GM21515 (cell line): Measurements from ENCODE around the gene CFAP74.

Experiments
- ATAC-seq: cut with Tn5 transposase; IDR thresholded peaks from one replicate; pipeline ENCODE4 v1.9.1; 2021; ENCODE audit not compliant: unreplicated experiment

The CFAP74 gene

GRCh38 chr1:2042830-2043773, 39.5 kb upstream of the CFAP74 start:
- no peak for ATAC-seq

DNA sequence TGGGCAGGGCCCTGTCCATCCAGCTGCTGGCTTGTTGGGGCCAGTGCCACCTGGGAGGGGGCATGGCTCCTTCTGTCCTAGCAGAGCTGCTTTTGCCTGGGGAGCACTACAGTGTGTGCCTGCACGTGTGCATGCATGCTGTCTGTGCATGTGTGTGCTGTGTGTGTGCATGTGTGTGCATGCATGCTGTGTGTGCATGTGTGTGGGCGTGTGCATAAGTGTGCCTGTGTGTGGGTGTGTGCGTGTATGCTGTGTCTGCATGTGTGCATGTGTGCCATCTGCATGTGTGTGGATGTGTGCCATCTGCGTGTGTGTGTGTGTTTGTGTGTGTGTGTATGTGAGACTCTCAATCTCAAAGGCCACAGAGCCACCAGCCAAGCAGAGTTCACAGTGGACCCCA, 38.3 kb upstream of the CFAP74 start:
- ATAC-seq: no peak

DNA sequence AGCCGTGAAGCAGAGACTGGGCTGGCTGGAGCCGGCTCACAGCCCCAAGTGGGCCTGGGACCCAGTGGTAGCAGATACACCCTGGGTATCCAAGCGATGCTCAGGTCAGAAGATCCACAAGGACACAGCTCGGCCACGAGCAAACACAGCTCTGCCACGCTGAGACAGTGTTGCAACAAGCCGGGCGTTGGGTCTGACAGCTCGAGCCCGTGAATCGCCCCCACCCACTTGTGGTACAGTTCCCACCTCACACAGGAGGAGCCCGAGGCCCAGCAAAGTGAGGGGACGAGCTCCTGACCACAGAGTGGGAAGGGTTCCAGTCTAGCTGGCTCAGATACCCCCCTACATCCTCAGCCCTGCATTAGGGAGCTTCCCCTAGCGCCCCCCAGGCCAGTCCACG, 37.7 kb upstream of the CFAP74 start:
- ATAC-seq: no peak

DNA sequence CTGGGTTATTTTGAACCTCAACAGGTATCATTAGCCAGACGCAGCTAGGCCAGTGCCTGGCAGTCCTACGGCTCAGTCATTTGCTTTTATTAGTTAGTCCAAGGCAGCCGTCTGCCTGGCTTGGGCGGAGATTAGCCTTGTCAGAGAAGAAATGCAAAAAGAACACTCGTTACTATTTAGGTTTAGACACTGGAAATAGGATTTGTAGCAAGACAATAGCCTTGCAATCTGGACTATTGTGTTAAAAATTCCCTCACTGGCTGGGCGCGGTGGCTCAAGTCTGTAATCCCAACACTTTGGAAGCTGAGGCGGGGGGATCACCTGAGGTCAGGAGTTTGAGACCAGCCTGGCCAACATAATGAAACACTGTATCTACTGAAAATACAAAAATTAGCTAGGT, 35.7 kb upstream of the CFAP74 start:
- no peak for ATAC-seq

GRCh38 chr1:2038229-2038628, 34.6 kb upstream of the CFAP74 start:
- ATAC-seq: no peak

GRCh38 chr1:2037314-2037979, 33.9 kb upstream of the CFAP74 start:
- ATAC-seq: no peak

- ATAC-seq: no peak
These were observed 32.7 kb upstream of the CFAP74 start for GRCh38 chr1:2036287-2036686.

- ATAC-seq: no peak
These were observed 29.6 kb upstream of the CFAP74 start for GRCh38 chr1:2033165-2033564.

DNA sequence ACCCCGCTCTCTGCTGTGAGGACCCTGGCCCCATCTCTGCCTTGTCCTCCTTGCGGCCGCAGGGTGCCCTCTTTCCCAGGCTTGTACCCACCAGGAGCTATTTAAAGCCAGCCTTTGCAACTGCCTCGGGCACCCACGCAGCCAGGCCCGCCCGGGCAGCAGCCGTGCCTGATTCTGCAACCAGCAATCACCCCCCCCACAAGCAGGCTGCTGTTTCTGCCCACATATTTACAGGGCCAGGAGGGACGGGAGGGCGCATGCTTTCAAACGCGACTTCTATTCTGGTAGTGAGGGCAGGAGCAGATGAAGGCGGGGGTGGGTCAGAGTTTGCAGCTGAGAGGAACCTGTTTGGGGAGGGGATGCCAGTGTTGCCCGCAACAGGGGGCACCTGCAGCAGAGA, 29.2 kb upstream of the CFAP74 start:
- ATAC-seq: no peak

- ATAC-seq: no peak
These were observed 28.3 kb upstream of the CFAP74 start for GRCh38 chr1:2031546-2032540.

DNA sequence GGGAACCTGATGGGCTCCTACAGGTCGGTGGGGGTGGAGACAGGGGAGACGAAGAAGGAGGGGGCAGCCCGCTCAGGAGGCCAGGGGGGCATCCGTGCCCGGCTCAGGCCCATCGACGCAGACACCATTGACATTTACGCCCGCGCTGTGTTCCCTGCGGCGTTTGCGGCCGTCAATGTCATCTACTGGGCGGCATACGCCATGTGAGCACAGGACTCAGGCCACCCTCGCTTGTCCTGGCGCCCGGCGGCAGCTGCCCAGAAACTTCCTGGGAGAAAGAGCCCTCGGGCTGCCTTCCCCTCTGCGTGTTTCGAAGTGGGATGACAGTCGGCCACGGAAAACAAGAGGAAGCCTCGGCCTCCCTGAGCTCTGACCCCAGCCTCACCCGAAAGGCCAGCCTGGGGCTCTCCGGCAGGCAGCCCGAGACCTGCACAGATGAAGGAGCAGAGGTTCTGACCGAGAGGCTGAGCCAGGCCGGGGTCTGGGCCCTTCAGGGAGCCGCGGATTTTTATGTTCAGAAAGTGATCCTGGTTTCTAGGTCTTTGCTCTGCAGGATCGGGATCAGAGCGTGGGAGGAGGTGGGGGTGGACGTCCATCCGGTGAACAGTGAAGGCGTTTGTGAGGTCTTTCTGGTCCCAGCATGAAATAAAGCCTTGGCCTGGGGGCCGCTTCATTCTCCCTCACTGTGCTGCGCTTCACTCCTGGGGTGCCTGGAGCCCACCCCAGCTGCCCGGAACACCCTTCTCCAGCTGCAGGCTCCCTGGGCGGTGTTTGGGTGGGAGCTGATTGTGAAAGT, 26.7 kb upstream of the CFAP74 start:
- no peak for ATAC-seq

GRCh38 chr1:2029561-2029960, 26.0 kb upstream of the CFAP74 start:
- no peak for ATAC-seq

GRCh38 chr1:2028870-2029560, 25.4 kb upstream of the CFAP74 start:
- ATAC-seq: no peak

- no peak for ATAC-seq
These were observed 24.5 kb upstream of the CFAP74 start for GRCh38 chr1:2027961-2028583.

DNA sequence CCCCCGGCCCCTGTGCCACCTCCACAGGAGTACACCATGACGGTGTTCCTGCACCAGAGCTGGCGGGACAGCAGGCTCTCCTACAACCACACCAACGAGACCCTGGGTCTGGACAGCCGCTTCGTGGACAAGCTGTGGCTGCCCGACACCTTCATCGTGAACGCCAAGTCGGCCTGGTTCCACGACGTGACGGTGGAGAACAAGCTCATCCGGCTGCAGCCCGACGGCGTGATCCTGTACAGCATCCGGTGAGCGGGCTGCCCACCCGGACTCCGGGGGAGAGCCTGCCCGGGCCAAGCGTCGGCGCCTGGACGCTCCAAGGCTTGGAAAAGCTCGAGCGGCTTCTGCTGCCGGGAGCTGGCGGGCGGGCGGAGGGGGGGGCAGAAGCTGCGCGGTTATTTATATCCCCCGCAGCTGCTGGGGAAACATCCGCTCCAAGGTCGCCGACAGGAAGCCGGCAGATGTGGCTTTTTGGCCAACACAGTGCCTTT, 21.9 kb upstream of the CFAP74 start:
- no peak for ATAC-seq

DNA sequence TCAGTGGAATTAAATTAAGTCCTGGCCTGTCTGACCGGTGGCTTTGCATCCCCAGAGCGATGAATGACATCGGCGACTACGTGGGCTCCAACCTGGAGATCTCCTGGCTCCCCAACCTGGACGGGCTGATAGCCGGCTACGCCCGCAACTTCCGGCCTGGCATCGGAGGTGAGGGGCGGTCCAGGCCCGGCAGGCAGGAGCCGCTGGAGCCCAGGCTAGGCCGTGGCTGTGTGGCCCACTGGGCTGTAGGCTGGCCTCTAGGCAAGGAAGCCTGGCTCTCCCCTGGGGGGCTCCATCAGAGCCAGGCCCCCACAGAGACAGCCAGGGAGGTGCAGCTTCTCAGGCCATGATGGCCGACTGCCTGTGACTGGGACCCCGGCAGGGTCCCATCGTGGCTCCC, 21.3 kb upstream of the CFAP74 start:
- no peak for ATAC-seq

DNA sequence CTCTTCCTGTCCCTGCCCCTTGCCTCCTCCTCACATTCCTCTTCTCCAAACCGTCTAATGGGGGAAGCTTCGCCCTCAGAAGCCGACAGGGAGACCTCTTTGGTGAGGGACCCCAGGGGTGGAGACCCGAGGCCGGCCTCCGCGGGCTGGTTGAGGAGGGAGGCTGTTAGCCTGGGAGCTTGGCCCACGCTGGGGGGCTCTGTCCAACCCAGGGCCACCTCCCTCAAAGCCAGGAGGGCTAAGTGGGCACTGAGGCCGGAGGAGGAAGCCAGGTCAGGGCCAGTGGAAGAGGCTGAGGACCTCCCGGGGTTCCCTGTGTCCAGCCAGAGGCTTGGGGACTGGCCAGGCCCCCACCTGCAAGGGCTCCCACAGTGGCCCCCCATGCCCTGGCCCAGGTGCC, 20.9 kb upstream of the CFAP74 start:
- ATAC-seq: no peak

- no peak for ATAC-seq
These were observed 19.6 kb upstream of the CFAP74 start for GRCh38 chr1:2023187-2023586.
